Pulmonary artery endothelial cell (primary cell): ENCODE results near the gene ACADSB. TPM values are rescaled to one million over a fixed set of nuclear protein-coding genes. Genes with fewer than 3 reads are reported as not detected.

ENCODE experiments used
- DNase-seq: peaks from one replicate; pipeline ENCODE4 v3.0.0-alpha.2; 2011; ENCODE audit warnings: low read depth, low spot score
- total RNA-seq: library from RNA; depleted of rRNA; stranded (reverse); fragments of >200 nt; gene quantifications from 2 replicates; pipeline ENCODE4 v1.2.3, GENCODE V29; 2014

The ACADSB gene
- 4.5 and 5.7 TPM in 2 replicates for total RNA-seq

DNA sequence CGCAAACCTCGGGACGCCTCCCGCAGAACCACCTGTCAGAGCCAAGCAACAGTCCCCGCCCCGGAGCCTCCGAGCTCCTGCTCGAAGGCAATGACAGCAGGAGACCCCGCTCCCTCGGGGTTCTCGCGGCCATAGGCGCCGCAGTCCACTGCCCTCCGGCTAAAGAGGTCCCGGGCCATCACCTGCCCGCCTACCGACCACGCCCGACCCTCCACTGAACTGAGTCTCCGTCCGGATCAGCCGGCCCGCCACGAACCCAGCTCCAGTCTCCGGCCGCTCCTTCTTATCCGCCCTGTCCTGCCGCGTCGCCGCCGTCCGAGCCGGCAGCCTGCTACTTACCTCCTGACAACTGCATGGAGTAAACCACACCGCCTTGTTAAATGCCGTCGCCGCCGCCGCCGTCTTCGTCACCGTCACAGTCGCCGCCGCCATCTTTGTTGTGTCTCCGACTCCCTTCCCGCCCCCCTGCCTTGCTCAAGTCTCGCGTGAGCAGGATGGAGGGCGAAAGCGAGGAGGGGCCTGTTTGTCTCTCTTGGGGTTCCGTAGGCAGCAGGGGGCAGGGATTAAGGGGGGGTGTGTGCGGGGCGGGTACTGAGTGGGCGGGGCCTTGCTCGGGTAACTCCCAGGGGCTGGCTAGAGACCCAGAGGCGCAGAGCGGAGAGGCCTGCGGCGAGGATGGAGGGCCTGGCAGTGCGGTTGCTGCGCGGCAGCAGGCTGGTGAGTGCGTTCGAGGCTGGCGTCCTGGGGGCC lies at the start of gene ACADSB, which contains the start of gene IKZF5:
Gene ACADSB, plus strand, starts transcription at position 652 of the 750 bp plus-strand sequence. Its CDS starts 24 bp downstream, at position 676.
Gene IKZF5, minus strand, starts transcription at position 441 of the 750 bp plus-strand sequence. CDS start 10,170 bp downstream, outside the sequence.
- peak; percentile 88 for DNase-seq

DNA sequence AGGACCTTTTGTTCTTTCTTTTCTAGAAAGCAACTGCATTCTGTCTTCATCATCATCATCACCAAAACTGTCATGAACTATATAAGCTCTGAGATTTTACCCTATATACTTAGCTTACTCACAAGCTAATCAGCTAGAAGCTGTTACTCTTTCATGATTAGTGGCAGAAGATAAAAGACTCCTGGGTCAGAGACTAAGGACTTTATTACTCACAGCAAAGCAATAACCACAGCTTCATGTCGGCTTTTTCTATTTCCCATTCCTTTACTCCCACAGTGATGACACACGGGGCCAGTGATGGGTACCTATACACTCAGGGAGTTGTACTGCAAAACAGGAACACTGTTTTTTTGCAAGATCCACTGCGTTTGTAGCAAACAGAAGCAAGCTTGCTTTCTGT lies 46.4 kb upstream of the ACADSB start:
- DNase-seq: no peak

DNA sequence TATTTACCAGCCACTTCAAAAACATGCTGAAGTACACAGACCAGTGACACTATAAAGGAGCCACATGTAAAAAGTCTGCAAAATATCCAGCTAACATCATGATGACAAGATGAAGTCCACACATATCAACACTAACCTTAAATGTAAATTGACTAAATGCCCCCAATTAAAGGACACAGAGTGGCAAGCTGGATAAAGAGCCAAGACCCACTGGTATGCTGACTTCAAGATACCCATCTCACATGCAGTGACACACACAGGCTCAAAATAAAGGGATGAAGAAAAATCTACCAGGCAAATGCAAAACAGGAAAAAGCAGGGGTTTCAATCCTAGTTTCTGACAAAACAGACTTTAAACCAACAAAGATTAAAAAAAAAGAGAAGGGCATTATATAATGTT lies 41.9 kb upstream of the ACADSB start:
- DNase-seq: no peak

DNA sequence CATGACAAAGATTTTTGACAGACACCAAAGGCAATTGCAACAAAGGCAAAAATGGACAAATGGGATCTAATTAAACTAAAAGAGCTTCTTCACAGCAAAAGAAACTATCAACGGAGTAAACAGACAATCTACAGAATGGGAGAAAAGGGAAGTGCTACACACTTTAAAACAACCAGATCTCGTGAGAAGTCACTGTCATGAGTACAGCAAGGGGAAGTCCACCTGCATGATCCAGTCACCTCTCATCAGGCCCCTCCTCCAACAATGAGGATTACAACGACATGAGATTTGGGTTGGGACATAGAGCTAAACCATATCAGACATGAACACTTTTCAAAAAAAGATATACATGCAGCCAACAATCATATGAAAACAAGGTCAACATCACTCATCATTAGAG lies 40.1 kb upstream of the ACADSB start:
- no peak for DNase-seq

DNA sequence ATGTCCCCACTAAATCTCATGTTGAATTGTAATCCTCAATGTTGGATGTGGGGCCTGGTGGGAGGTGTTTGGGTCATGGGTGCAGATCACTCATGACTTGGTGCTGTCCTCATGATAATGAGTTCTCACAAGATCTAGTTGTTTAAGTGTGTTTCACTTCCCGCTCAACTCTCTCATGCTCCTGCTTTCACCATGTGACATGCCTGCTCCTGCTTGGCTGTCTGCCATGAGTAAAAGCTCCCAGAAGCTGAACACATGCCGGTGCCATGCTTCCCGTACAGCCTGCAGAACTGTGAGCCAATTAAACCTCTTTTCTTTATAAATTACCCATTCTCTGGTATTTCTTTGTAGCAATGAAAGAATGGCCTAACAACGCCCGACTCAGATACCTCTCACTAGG lies 34.8 kb upstream of the ACADSB start:
- no peak for DNase-seq

DNA sequence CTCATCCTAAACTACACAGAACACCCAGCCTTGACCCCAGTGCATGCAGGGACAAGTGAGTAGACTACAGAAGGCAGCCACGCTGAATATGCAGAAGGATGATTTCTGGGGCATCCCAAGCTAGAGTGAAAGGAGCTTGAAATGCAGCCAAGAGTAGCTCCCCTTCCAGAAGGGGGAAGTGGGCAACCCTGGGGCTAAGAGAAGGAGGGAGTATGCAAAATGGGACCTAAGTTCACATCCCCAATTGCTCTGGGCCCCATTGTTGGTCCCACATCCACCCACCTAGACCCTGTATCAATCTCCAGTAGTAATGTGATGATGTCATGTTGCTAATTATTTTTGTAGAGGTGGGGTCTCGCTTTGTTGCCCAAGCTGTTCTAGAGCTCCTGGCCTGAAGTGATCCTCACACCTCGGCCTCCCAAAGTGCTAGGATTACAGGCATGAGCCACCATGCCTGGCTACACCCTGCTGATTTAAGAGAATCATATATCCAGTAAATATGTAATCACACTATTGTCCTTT lies 34.2 kb upstream of the ACADSB start:
- DNase-seq: no peak

DNA sequence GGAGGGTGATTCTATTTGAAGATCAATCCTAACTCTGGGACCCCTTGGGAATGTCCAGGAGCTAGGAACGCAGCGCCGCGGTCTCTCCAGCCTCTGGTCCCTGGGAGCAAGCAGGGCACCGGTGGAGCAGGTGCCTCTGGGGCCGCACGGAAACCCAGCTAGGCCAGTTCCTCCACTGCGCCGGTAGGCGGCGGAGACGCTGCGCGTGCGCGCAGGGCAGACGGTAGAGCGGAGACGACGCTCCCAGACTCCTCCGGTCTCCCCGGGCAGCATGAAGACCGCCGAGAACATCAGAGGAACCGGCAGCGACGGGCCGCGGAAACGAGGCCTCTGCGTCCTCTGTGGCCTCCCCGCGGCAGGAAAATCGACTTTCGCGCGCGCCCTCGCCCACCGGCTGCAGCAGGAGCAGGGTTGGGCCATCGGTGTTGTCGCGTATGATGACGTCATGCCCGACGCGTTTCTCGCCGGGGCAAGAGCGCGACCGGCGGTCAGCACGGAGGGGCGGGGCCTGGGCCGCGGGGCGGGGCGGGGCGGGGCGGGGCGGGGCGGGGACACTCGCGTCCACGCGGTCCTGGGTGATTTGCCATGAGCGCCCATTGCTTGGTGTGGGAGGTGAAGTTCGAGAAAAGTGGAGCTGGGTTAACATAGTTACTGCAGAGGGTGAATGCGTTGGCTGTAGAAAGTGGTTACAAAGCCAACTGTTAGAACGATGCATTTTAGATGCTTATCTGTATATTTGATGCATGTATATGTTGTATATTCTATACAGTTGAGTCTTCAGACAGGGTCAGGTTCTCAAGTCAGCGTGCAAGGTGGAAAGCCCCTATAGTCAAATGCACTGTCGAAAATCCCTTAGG lies 28.4 kb upstream of the ACADSB start, which contains the start of gene PSTK:
Gene PSTK, plus strand, starts transcription at position 193 of the 857 bp plus-strand sequence. Its CDS starts 79 bp downstream, at position 272.
- DNase-seq: peak; percentile 65

DNA sequence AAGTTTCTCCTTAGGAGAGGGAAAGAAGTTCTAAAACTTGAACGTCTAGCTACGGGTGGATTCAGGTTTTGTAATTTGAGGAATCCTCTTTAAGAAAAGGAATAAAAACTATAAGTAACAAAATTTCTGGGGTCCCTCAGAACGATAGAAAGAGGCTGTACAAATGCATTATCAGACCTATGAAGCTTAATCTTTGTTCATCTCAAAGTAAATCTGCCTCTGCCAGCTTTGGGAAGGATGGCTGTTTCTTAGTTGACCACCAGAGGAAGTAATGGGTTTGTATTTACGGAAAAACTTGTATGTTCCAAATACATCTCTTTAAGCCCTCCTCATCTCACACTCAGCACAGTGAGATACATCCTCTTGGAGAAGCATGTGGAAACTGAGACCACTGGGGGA lies 27.7 kb upstream of the ACADSB start:
- DNase-seq: peak; percentile 7

DNA sequence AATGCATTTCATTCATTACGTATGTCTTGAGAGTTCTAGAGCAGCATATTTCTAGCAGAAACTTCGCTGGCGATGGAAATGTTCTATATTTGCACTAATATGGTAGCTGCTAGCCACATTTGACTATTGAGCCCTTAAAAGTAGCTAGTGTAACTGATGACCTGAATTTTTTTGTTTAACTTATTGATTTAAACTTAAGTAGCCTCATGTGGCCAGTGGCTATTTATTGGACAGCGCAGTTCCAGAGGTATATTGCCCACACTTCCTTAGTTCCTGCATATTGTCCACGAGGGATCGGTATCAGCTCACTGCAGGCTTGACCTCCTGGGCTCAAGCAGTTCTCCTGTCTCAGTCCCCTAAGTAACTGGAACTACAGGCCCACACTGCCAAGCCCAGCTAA lies 24.9 kb upstream of the ACADSB start:
- no peak for DNase-seq

DNA sequence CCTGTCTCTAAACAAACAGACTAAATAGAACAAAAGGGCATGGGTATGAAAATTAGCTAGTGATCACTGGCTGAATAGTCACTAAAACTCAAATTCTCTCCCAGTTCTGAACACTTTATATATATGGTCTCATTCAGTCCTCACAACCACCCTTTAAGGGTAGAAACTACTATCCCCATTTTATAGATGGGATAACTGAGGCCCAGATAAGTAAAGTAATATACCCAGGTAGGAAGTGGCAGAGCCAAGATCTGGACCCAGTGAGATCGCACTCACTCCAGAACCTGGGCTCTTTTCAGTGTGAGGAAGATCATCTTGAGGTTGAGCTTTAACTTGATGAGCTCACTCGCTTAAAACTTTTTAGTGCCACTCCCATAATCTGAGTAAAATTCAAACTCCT lies 24.1 kb upstream of the ACADSB start:
- DNase-seq: no peak

DNA sequence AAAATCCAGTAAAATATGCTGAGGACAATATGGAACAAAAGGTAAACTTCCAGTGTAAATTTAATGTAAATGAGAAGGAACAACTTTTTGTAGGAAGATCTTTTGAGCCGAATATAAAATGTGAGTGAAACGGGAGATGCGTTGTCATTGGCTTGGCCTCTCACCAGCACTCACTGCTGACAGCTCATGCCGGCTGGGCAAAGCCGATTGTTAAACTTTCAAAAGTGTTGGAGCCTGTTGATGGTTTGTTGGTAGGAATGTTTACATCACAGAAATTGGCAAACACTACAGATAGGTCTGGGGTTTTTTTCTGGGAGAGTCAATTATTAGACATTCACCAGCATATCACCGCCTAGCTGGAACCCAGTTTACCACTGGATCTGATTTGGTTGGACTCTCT lies 22.5 kb upstream of the ACADSB start:
- DNase-seq: no peak

DNA sequence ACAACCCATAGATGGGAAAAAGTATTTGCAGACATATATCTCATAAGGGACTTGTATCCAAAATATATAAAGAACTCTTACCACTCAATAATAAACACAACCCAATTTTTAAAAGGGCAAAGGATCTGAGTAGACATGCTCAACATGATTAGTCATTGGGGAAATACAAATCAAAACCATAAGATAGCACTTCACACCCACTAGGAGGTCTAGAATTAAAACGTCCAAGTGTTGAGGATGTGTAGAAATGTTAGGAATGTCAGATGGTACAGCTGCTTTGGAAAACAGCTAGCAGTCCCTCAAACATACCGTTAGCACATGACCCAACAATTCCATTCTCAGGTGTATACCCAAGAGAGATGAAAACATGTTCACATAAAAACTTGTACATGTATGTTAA lies 20.3 kb upstream of the ACADSB start:
- DNase-seq: no peak

DNA sequence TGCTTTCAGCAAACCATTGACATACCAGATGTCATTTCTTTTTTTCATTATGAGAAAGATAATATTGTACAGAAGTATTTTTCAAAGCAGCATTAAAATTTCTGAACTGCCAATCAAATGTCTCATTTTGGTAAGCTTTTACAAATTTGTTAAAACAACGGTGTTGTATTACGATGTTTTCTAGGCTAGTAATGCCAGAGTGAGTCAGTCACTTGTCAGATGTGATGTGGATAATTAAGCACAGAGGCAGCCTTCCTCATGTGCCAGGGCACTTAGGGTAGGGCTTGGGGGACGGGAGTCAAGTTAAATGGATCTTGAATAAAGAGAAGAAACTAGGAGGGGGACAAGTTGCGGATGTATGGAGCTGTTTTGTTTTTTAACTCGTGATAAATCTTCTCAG lies 18.5 kb upstream of the ACADSB start:
- no peak for DNase-seq

DNA sequence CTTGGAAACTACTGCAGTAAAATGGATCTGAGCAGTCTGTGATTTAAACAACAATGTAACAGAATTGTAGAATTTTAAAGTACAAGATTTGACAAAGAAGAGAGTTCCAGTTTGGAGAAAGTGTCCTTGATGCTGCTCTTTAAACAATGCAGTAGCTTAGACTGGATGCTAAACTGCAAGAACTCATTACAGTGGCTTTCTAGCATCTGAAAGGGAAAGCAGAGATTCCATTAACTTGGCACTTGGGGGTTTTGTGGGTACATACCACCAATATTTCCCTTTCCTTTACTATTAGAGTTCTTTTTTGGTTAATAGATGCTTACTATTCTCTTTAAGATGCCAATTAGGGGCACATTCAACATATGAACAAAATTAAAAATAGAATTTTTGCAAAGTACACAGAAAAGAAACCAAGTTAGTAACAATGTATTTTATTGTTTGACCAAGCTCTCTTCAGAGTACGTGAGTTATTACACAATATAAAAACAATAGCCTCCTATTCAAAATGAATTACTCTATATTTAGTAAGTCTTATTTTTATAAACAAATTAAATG lies 16.7 kb upstream of the ACADSB start:
- no peak for DNase-seq

DNA sequence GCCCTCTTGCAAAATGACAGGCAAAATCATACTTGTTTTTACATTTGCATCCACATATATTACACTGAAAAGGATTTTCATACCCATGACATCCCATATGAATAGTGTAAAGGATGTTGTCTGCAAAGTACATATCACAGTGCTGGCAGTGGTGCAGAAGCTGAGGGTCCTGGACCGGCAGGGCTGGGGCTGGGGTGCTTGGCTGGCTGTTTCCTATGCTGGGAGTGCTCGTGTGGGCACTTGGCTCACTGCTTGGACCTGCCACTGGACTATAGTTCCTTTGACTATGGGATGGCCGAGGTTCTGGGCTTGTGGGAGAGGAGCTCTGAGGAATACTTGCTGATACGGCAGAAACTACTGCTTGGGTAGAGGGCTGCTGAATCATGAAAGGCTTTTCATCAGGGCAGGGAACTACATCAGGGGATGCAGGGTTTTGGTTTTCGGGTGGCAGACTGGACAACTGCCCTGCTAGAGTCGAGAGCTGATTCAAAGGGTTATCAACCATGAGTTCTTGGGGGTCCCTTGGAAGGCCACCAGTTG lies 14.9 kb upstream of the ACADSB start:
- DNase-seq: no peak

DNA sequence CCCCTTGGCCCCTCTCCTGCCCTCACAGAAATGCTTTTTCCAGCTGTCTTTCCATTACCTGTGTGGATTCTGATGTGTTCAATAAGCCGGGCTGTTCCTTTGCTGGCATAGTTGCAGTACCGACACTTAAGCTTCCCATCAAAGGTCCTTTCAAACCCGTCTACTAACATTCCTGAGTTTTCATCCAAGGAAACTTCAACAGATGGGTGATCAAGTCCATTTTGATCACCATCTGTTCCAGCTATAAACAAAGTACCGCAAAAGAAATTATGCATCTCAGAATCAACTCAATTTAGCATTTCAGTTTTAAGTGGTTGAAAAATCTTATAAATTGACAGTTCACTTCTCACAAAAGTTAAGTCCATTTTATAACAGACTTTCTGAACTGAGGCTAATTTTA lies 12.9 kb upstream of the ACADSB start:
- no peak for DNase-seq

DNA sequence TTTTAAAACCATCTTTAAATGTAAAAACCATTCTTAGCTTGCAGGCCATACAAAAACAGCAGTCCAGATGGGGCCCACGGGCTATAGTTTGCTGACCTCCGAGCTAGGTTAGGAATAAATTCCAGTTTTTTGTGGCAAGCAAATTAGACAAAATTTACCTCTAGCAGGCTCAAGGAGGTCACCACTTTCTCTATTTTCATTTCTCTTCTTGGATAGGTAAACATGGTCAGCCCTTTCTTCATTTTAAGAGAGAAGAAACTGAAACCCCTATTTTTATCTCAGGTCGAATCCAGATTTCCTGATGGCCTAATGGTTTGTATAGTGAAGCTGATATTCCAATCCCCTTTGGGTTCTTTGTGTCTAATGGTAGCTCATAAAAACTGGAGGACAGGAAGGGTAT lies 10.9 kb upstream of the ACADSB start:
- DNase-seq: no peak

DNA sequence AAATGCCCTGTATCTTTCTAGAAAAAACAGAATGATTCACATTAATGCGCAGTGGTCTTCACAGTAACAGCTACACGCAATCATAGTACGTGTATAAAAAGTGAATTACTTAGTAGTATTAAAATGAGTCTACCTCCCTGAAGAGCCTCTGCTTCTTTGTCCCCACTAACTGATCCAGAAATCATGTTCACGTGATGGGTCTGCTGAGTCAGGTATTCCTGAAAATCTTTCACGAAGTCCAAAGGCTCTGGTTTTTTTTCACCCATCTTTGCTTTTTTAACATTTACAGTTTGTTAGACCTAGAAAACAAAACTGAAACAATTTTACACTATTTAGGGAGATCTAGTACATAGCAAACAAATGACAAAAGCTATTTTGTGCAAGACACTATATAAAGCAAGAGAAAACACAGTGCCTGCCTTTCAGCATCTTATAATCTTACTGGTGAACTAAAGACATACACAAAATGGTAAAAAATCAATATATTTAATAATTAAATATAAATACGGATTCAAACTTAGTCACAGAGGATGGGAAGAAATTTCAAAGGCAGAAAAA lies 10.4 kb upstream of the ACADSB start:
- no peak for DNase-seq

DNA sequence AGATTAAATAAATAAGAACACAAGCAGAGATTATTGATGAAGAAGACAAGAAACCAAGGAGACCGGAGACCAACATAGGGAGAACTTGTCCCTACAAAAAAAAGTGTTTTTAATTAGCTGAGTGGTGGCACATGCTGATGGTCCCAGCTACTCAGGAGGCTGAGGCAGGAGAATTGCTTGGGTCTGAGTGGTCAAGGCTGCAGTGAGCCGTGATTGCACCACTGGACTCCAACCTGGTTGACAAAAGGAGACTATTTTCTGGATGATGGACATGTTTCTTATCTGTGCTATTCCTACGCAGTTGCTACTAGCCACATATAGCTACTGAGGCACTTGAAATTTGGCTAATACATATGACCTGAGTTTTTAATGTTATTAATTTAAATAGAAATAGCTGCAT lies 9.9 kb upstream of the ACADSB start:
- DNase-seq: no peak

DNA sequence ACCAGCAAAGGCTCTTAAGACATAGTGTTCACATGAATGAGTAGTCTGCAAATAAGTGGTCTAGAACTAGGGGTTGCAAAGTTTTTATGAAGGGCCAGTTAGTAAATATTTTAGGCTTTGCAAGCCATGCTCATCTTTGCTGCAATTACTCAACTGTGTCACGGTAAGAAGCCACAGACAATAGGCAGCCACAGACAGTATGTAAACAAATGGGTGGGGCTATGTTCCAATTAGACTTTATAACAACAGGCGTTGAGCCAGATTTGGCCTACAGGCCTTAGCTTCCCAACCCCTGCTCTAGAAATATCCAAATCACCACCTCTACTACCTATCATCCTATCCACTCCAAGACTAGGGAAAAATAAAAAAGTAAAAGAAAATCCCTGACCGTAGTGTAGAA lies 9.5 kb upstream of the ACADSB start:
- no peak for DNase-seq

DNA sequence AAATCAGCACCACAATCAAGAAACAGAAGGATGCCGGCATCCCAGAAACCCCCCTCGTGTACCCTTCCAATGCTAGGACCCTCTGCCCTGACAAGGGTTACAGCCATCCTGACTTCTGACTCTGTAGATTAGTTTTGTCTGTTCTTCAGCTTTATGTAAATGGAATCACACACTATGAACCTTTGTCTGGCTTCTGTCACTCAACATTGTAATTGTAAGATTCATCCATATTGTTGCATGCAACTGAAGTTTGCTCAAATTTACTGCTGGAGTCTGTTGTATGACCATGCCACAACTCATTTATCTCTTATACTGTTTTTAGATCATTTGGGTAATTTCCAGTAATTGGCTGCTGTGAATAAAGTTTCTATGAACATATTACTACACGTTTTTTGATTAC lies 8.7 kb upstream of the ACADSB start:
- no peak for DNase-seq
